Subcutaneous adipose tissue (tissue), 4 donors: ENCODE measurements around the gene RNF6. TPM values are rescaled to one million over a fixed set of nuclear protein-coding genes. Genes with fewer than 3 reads are reported as not detected.

Experiments
- CTCF ChIP-seq: fragments of 450-650 bp; IDR thresholded peaks from one replicate; pipeline ENCODE4 v1.5.1; 2016; ENCODE audit warnings: low read depth, mild to moderate bottlenecking, control low read depth, antibody characterized with exemption, moderate library complexity
- total RNA-seq, 4 donors: library from RNA; depleted of rRNA; stranded (reverse); fragments of >200 nt; gene quantifications; one replicate each; pipeline ENCODE4 v1.1.0, GENCODE V29; 2016

The RNF6 gene
- total RNA-seq, 4 donors from 2014 or later = 22.9 to 36.7 (median 27.5) TPM

- TF ChIP-seq CTCF = no peak
Measured at GRCh38 chr13:26185720-26186117, 36.4 kb downstream of the RNF6 start.

- no peak for TF ChIP-seq CTCF
Measured at GRCh38 chr13:26184791-26185250, 37.3 kb downstream of the RNF6 start.

- no peak for TF ChIP-seq CTCF
Measured at GRCh38 chr13:26183416-26183815, 38.7 kb downstream of the RNF6 start.

- TF ChIP-seq CTCF = no peak
Measured at GRCh38 chr13:26179344-26179743, 42.8 kb downstream of the RNF6 start.

GRCh38 chr13:26168835-26169234 is 53.3 kb downstream of the RNF6 start:
- TF ChIP-seq CTCF = no peak

GRCh38 chr13:26168237-26168814 is 53.8 kb downstream of the RNF6 start:
- no peak for TF ChIP-seq CTCF

GRCh38 chr13:26163812-26164211 is 58.3 kb downstream of the RNF6 start:
- TF ChIP-seq CTCF = no peak

Other genes with a start within 250 kb of the RNF6 start
- gene SHISA2, start 170.3 kb downstream of the RNF6 start, total RNA-seq = under 1 TPM; 0.44 to 0.82 (median 0.54) TPM
- 10 to 100 TPM in 2 of 4 donors, 1 to 10 TPM in 2; 8.5 to 15.1 (median 11.2) TPM for gene CDK8, start 31.8 kb upstream of the RNF6 start, total RNA-seq